HG03439 (cell line): ENCODE measurements around the gene LRP4.

Experiments
- ATAC-seq: cut with Tn5 transposase; IDR thresholded peaks from one replicate; pipeline ENCODE4 v1.9.1; 2021; ENCODE audit warnings: mild to moderate bottlenecking, moderate library complexity; ENCODE audit not compliant: unreplicated experiment

Gene LRP4

GRCh38 chr11:46855863-46856262 lies 62.5 kb downstream of the LRP4 start:
- ATAC-seq: no peak

- ATAC-seq: no peak
These were observed 63.2 kb downstream of the LRP4 start for GRCh38 chr11:46855167-46855566.

DNA sequence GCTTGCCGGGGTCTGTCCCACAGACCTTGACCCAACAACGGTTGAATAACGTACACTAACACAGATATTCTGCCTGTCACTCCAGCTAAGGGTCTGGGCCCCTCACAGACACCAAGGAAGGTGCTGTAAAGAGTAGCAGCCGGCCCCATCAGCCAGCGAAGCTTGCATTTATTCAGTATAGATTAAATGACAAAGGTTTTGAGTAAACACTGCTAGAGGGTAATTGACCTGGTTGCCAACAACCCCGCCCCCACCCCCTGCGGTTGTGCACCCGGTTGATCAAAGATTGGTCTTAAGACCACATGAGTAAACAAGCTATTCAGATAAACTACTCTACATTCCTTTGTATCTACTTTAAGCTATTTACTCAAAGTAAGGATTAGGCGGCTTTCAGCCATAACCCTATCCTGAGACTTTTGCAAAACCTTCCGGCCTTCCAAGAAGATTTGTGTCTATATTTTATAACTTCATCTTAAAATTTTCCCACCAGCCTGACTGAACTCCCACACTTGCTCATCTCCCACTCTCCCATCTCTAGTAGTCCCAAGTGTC lies 67.4 kb downstream of the LRP4 start:
- no peak for ATAC-seq

DNA sequence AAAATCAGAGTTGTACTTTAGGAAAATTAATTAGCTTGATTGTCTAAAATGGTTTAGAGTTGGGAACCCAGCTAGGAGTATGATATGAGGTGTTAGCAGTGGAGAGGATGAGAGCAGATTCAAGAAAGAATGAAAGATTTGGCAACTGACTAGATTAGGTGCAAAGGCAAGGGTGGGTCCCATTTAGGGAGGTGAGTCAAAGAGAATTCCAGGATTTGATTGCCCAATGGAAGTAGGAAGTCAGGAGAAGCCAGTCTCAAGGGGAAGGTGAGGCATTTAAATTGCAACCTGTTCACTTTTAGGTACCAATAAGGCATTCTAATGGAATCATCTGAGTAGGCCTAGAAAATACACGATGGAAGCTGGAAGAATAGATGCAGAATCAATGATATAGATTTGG lies 68.7 kb downstream of the LRP4 start:
- ATAC-seq: no peak

- peak; percentile 8 for ATAC-seq
These were observed 71.9 kb downstream of the LRP4 start for GRCh38 chr11:46846510-46846830.

DNA sequence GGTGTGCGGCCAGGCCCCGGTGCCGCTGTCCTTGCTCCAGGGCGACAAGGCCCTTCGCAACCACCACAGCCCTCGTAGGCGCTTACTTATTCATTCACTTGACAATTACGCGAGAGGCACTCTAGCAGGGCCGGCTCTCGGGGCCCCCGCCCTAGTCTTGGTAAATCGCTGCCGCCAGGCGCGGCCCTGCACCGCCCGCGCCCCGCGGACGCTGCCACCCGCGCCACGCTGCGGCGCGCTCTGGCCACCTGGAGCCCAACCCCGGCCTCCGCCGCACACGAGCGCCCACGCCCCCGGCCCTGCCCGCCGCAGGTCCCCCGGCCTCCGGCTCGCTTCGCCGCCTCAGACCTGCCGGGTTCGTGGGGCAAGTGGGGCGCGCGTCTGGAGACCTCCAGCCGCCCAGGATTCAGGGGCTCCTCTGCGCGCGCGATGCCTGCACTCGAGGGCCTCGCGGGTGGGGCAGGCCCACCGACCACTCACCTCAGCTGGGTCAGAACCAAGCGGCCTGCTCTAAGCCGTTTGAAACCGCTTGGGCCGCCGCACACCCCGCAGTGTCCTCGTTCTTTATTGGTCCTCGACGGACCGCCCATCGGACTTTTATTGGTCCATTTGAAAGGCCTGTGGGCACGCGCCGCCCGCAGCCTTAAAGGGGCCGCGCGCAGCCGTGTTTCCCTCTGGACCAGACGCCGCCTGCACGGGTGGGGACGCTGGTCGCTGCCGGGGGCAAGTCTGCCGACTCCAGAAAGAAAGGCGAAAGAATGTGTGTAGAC lies 72.4 kb downstream of the LRP4 start, which contains the start of gene CKAP5:
CKAP5 (minus strand) TSS at position 541 of the 770 bp plus-strand sequence. CDS start 25,049 bp downstream, outside the sequence.
- ATAC-seq: peak; percentile 90

DNA sequence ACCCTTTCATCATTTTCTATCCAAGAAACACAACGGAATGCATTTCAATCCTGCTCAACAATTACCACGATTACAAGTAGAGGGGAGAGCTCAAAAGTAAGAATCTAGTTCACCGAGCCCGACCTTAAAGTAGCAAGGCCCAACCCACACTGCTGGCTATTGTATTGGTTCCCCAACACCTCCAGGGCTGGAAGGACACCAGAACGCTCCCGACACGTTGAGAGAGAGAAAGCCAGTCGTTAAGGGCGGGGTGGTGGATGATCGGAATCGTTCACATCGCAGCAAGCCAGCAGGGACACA lies 73.0 kb downstream of the LRP4 start:
- ATAC-seq: peak; percentile 20

DNA sequence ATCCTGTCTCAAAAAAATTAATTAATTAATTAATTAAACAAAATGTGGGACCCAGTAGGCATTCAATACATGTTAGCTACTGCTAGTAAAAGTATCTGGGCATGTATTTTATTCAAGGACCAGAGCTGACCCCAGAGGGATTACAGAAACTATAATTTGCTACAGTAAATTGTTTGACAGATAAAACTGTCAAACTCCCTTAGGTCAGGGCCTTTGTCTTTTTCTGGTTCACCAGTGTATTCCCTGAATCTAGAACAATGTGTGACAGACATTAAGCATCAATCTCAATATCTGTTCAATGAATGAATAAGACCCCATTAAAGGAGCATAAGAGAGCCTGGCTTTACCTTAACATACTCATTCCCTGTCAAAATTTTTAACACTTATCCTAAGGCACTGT lies 78.2 kb downstream of the LRP4 start:
- ATAC-seq: no peak

DNA sequence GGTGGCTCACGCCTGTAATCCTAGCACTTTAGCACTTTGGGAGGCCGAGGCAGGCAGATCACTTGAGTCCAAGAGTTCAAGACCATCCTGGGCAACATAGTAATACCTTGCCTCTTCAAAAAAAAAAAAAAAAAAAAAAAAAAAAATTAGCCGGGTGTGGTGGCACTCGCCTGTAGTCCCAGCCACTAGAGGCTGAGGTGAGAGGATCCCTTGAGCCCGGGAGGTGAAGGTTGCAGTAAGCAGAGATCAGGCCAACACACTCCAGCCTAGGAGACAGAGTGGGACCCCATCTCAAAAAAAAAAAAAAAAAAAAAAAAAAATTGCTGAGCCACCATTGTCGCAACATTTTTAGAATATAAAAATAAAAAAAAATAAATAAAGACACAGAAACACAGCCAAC lies 79.8 kb downstream of the LRP4 start:
- ATAC-seq: no peak

DNA sequence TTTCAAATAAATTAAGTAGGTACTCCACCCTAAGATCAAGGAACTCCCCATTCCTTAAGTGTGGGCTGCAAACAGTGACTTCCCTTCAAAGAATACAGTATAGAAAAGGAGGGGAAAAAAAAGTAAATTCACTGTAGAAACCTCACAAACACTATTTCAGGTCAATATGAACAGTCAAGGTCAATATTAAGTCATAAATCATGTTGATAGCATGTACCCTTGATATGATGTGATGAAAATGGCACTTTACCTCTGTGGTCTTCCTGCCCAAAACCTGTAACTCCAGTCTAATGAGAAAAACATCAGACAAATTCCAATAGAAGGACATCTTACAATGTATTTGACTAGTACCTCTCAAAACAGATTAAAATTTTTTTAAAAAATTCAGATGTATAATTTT lies 80.5 kb downstream of the LRP4 start:
- no peak for ATAC-seq

DNA sequence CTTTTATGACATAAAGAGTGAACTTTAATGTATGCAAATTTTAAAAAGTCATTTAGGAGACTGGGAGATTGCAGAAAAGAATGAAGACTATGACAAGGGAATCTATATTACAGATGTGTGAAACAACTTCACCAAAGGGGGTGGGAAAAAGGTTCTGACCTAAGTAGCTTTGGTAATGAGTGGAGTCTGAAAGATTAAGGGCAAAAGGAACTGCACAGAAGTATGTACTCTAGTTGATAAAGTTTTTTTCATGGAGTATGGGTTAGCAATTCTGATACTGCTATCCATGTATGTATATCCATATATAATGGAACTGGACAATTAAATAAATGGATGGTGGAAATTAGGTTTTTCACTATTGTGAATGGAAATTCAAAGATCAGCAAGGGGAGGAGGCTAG lies 81.5 kb downstream of the LRP4 start:
- ATAC-seq: no peak

DNA sequence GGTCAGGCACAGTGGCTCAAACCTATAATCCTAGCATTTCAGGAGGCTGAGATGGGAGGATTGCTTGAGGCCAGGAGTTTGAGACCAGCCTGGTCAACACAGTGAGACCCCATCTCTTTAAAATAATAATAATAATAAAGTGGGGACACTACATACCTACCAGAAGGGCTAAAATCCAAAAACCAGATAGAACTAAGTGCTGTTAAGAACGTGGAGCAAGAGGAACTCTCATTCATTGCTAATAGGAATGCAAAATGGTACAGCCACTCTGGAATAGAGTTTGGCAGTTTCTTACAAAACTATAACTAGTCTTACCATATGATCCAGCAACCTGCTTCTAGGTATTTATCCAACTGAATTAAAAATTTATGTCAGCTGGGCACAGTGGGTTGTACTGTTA lies 81.9 kb downstream of the LRP4 start:
- ATAC-seq: no peak

DNA sequence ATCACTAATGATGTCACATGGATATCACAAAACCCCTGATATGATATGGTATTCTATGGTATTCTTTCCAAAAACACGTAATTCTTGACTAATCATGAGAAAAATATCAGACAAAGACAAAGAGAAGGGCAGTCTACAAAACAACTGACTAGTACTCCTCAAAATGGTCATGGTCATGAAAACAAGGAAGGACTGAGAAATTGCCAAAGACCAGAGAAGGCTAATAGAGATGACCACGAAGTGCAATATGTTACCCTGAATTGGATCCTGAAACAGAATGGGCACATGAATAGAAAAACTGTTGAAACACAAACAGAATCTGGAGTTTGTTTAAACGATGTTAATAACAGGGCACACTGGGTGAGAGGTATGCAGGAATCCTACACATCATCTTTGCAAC lies 82.5 kb downstream of the LRP4 start:
- ATAC-seq: no peak

- ATAC-seq: no peak
These were observed 83.5 kb downstream of the LRP4 start for GRCh38 chr11:46834821-46835220.

DNA sequence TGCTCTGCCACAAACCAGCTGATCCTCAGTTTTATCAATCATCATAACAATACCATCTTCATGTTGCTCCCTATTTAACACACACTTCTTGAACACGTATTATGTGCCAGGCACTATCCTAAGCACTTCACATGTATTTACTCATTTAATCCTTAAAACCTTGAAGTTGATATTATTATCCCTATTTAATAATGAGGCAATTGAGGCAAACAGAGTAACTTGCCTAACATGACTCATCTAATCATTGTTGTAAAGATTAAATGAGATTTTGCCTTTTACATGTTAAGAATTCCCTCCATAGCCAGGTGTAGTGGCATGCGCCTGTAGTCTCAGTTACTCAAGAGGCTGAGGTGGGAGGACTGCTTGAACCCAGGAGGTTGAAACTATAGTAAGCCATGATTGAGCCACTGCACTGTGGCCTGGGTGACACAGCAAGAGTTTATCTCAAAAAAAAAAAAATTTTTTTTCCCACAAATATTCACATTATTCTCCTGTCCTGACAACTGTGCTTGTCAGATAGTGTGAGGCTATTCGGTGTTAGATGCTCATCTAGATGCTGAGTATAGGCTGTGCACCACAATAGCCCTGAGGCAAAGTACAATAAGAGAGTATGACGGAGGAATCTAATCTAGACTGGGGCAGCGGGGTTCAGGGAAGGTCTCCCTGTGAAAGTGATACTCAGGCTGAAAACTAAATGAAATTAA lies 85.7 kb downstream of the LRP4 start:
- no peak for ATAC-seq

DNA sequence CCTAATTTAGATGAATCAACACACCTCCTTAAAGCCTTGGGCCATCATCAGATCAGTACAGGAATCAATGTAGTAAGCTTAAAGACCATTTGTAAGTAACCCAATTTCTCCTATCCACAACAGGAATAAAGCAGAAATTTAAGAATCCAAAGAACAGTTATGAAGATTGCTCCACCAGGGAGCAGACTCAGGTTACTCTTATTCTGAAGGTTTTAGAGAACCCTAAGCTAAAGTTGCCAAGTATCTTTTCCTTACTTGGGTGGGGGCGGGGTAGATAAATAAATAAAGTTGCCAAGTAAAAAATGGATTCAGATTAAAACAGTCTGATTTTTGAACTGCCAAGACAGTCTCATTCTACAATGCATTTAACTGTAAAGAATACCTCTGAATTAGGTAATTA lies 90.4 kb downstream of the LRP4 start:
- no peak for ATAC-seq

DNA sequence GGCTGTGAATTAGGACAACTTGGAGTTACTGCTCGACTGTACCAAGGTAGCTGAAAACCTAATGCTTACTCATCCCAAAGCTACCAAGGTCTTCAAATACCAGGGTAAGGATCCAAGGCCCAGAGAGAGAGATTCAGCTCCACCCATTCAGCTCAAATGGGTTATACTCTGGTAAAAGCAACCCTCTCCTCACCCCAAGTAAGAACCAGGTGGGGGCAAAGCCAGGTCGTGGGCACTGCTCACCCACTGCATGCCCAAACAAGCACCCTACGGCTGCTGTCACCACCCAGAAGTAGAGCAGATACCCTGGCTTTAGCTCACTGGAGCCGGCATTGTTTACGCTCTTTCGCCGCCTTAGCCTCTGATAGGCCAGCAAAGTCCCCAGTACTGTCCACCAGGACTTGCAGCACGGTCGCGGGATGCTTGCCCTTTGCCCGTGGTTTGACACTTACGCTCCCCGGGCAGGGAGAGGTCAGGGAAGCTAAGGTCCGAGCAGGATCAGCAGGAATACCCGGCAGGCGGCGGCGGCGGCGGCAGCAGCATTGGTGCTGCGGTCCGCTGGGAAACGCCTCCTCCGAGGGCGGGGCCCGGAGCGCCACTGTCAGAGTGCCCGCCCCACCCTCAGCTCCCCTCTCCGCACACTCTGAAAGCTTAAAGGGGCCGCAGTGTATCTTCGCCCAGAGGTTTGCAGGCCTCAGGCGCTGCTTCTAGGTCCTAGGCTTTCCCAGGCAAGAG lies 91.9 kb downstream of the LRP4 start:
- peak; percentile 94 for ATAC-seq

DNA sequence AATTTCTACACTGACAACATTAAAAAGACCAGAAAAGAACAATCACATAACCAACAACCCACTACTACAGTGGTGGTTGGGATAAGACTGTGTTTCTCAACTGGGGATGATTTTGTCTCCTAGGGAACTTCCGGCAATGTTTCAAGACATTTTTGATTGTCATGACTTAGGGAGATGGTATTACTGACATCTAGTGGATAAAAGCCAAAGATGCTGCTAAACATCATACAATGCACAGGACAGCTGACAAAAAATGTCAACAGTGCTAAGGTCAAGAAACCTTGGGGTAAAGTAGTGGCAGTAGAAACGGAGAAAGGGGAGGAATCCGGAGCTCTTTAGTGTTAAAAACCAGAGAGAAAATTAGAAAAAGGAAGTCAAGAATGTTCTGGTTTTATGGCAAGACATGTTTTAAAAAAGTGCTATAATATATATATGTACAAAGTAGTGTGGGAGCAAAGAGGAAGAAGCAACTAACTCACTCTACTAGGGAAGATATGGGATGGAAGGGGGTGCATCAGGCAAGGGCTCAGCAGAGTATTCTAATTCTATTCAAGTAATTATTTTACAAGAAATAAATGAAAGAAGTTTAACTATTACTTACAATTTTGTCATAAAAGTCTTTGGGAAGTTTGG lies 109.4 kb downstream of the LRP4 start:
- no peak for ATAC-seq
